Measurements from ENCODE around the gene PSMD1. TPM values are rescaled to one million over a fixed set of nuclear protein-coding genes. Genes with fewer than 3 reads are reported as not detected.

Gene PSMD1
- total and polyA plus RNA-seq, 2 experiments from 2014 or later: 148 to 177 TPM

DNA sequence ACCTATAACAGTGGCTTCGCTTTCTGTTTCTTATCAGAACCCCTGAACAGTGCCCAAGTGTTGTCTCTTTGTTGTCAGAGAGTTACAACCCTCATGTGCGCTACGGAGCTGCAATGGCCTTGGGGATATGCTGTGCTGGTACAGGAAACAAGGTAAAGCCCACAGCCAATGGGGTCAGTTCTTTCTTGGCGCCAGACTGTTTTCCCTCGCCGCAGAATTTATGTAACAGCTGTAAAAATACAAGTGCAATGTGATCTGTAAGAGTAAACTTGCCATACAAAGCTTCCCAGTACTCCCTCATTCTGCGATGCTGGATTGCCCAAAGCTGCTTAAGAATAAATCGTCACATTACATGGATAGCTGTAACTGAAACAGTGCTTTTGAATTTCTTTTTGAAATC, 82.0 kb downstream of the PSMD1 start:
- H3K4me1 ChIP-seq (ENCODE audit: insufficient read depth): peaks cover 10% of the 10 kb centered on the region
- H2AFZ ChIP-seq: no peak overlapping the region
- no peak overlapping the region for H3K4me3 Mint-ChIP-seq
- H3K27ac ChIP-seq (ENCODE audit: low read depth): no peak overlapping the region
- peaks cover 6% of the 10 kb centered on the region; the same call in 1 of the 2 replicates for H3K79me2 ChIP-seq (replicated peaks; ENCODE audit: insufficient read depth)
- H3K9me3 Mint-ChIP-seq: no peaks in the 10 kb centered on the region
- ATAC-seq (no peak), DNase-seq (ENCODE audit: low spot score) (no peak)
- H3K4me1 Mint-ChIP-seq: peaks cover 8% of the 10 kb centered on the region; the same call in 2 of the 3 replicates
- H3K4me3 ChIP-seq: no peak overlapping the region
- peaks cover 3% of the 10 kb centered on the region; the same call in 2 of the 3 replicates for H3K36me3 Mint-ChIP-seq (ENCODE audit: low read depth)
- H3K27me3 ChIP-seq (ENCODE audit: insufficient read depth): no peaks in the 10 kb centered on the region
- no peak overlapping the region for H3K4me2 ChIP-seq
- H3K9me2 ChIP-seq (ENCODE audit: insufficient read depth): no peaks in the 10 kb centered on the region
- no peaks in the 10 kb centered on the region for H3F3A ChIP-seq (replicated peaks; ENCODE audit: low read depth)
- H3K27me3 Mint-ChIP-seq (ENCODE audit: insufficient read depth, low read depth, poor library complexity): no peaks in the 10 kb centered on the region
- TF ChIP-seq REST (IDR thresholded peaks at IDR 0.05; ENCODE audit: unreplicated experiment): no peak
- TF ChIP-seq CTCF (conservative IDR thresholded peaks at IDR 0.05; ENCODE audit: low read depth in 2 of 2): no peak
- no peak for TF ChIP-seq STAT1 (IDR thresholded peaks at IDR 0.05; ENCODE audit: unreplicated experiment)
- no peak for TF ChIP-seq ETS1 (IDR thresholded peaks at IDR 0.05)
- no peak for TF ChIP-seq NANOG (IDR thresholded peaks at IDR 0.05; ENCODE audit: borderline replicate concordance)
- no peak for TF ChIP-seq ZNF331 (CRISPR knock-in tag; IDR thresholded peaks at IDR 0.05; ENCODE audit: low read depth)
- TF ChIP-seq, protein P1, sequence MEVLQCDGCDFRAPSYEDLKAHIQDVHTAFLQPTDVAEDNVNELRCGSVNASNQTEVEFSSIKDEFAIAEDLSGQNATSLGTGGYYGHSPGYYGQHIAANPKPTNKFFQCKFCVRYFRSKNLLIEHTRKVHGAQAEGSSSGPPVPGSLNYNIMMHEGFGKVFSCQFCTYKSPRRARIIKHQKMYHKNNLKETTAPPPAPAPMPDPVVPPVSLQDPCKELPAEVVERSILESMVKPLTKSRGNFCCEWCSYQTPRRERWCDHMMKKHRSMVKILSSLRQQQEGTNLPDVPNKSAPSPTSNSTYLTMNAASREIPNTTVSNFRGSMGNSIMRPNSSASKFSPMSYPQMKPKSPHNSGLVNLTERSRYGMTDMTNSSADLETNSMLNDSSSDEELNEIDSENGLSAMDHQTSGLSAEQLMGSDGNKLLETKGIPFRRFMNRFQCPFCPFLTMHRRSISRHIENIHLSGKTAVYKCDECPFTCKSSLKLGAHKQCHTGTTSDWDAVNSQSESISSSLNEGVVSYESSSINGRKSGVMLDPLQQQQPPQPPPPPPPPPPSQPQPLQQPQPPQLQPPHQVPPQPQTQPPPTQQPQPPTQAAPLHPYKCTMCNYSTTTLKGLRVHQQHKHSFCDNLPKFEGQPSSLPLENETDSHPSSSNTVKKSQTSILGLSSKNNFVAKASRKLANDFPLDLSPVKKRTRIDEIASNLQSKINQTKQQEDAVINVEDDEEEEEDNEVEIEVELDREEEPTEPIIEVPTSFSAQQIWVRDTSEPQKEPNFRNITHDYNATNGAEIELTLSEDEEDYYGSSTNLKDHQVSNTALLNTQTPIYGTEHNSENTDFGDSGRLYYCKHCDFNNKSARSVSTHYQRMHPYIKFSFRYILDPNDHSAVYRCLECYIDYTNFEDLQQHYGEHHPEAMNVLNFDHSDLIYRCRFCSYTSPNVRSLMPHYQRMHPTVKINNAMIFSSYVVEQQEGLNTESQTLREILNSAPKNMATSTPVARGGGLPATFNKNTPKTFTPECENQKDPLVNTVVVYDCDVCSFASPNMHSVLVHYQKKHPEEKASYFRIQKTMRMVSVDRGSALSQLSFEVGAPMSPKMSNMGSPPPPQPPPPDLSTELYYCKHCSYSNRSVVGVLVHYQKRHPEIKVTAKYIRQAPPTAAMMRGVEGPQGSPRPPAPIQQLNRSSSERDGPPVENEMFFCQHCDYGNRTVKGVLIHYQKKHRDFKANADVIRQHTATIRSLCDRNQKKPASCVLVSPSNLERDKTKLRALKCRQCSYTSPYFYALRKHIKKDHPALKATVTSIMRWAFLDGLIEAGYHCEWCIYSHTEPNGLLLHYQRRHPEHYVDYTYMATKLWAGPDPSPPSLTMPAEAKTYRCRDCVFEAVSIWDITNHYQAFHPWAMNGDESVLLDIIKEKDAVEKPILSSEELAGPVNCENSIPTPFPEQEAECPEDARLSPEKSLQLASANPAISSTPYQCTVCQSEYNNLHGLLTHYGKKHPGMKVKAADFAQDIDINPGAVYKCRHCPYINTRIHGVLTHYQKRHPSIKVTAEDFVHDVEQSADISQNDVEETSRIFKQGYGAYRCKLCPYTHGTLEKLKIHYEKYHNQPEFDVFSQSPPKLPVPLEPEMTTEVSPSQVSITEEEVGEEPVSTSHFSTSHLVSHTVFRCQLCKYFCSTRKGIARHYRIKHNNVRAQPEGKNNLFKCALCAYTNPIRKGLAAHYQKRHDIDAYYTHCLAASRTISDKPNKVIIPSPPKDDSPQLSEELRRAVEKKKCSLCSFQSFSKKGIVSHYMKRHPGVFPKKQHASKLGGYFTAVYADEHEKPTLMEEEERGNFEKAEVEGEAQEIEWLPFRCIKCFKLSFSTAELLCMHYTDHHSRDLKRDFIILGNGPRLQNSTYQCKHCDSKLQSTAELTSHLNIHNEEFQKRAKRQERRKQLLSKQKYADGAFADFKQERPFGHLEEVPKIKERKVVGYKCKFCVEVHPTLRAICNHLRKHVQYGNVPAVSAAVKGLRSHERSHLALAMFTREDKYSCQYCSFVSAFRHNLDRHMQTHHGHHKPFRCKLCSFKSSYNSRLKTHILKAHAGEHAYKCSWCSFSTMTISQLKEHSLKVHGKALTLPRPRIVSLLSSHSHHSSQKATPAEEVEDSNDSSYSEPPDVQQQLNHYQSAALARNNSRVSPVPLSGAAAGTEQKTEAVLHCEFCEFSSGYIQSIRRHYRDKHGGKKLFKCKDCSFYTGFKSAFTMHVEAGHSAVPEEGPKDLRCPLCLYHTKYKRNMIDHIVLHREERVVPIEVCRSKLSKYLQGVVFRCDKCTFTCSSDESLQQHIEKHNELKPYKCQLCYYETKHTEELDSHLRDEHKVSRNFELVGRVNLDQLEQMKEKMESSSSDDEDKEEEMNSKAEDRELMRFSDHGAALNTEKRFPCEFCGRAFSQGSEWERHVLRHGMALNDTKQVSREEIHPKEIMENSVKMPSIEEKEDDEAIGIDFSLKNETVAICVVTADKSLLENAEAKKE (CRISPR knock-in tag; IDR thresholded peaks at IDR 0.05): no peak
- TF ChIP-seq CREB1 (CRISPR knock-in tag; IDR thresholded peaks at IDR 0.05; ENCODE audit: low read depth): no peak
- TF ChIP-seq POLR2AphosphoS5 (IDR thresholded peaks at IDR 0.05; ENCODE audit: low read depth): no peak
- no peak for TF ChIP-seq ZNF114 (CRISPR knock-in tag; IDR thresholded peaks at IDR 0.05)
- TF ChIP-seq JUNB (IDR thresholded peaks at IDR 0.05; ENCODE audit: unreplicated experiment): no peak
- H3K36me3 ChIP-seq (ENCODE audit: insufficient read depth): 0 out of 2 replicates have a peak, but pooled peaks cover 4% of the 10 kb centered on the region
- no peak overlapping the region for H3K27ac Mint-ChIP-seq
- H4K20me1 ChIP-seq (replicated peaks; ENCODE audit: insufficient read depth): no peaks in the 10 kb centered on the region

Data from GM23338 (cell line).